PFSK-1 (cell line): ENCODE measurements around the gene GANAB.

Experiments used
- POLR2AphosphoS5 ChIP-seq: IDR thresholded peaks from 2 replicates; pipeline ENCODE4 v1.6.1; 2012; ENCODE audit warnings: low read depth, mild to moderate bottlenecking, control low read depth, low read length, moderate library complexity
- TAF1 ChIP-seq: IDR thresholded peaks from 2 replicates; pipeline ENCODE4 v1.6.1; 2012; ENCODE audit warnings: low read length, control low read depth, borderline replicate concordance; ENCODE audit not compliant: insufficient read depth
- TF ChIP-seq, protein P1 (sequence below), 2 experiments: IDR thresholded peaks; 2 replicates each; pipeline versions ENCODE4 v1.6.1 to v1.8.0; 2011 to 2012; ENCODE audit warnings: low read depth in 2 of 2, low read length in 2 of 2, control low read depth in 1 of 2, inconsistent platforms in 1 of 2, mild to moderate bottlenecking in 1 of 2, moderate library complexity in 1 of 2; ENCODE audit not compliant: insufficient read depth in 1 of 2

- no peak for TF ChIP-seq POLR2AphosphoS5
- TF ChIP-seq, protein P1, sequence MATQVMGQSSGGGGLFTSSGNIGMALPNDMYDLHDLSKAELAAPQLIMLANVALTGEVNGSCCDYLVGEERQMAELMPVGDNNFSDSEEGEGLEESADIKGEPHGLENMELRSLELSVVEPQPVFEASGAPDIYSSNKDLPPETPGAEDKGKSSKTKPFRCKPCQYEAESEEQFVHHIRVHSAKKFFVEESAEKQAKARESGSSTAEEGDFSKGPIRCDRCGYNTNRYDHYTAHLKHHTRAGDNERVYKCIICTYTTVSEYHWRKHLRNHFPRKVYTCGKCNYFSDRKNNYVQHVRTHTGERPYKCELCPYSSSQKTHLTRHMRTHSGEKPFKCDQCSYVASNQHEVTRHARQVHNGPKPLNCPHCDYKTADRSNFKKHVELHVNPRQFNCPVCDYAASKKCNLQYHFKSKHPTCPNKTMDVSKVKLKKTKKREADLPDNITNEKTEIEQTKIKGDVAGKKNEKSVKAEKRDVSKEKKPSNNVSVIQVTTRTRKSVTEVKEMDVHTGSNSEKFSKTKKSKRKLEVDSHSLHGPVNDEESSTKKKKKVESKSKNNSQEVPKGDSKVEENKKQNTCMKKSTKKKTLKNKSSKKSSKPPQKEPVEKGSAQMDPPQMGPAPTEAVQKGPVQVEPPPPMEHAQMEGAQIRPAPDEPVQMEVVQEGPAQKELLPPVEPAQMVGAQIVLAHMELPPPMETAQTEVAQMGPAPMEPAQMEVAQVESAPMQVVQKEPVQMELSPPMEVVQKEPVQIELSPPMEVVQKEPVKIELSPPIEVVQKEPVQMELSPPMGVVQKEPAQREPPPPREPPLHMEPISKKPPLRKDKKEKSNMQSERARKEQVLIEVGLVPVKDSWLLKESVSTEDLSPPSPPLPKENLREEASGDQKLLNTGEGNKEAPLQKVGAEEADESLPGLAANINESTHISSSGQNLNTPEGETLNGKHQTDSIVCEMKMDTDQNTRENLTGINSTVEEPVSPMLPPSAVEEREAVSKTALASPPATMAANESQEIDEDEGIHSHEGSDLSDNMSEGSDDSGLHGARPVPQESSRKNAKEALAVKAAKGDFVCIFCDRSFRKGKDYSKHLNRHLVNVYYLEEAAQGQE (IDR thresholded peaks at IDR 0.05; ENCODE audit: insufficient read depth in 1 of 2, low read depth in 2 of 2, low read length in 2 of 2) = no peak; a peak in 1 of 4 replicates
- no peak for TF ChIP-seq TAF1
These were observed 43.2 kb upstream of the GANAB start, which contains the start of gene LRRN4CL for GRCh38 chr11:62689421-62690183.
